ENCODE results near the gene RRP12. TPM values are rescaled to one million over a fixed set of nuclear protein-coding genes. Genes with fewer than 3 reads are reported as not detected.
A peak's percentile ranks its signal among the peaks of the same experiment; 100 is the strongest.
"Not testable (repeated sequence)": the region's sequence is repeated elsewhere in the genome, so short reads cannot be mapped to it uniquely, and the experiment has no call there.

The RRP12 gene
- total RNA-seq, 1 donor from 2014 or later = 62.6 TPM

- no peaks in the 10 kb centered on the region for H3K27me3 Mint-ChIP-seq
Observed at GRCh38 chr10:97407211-97407951, 6.2 kb upstream of the RRP12 start.

GRCh38 chr10:97406483-97406882 lies 5.3 kb upstream of the RRP12 start:
- POLR2A ChIA-PET = interaction anchor here (0.7 kb wide), 1 partner anchor 13 kb away, joined by 5 read pairs; no protein-coding TSS in a partner anchor
- H3K4me1 Mint-ChIP-seq; H3K4me3 Mint-ChIP-seq; H3K27ac Mint-ChIP-seq; DNase-seq; intact Hi-C loops (cut with micrococcal nuclease); H3K36me3 Mint-ChIP-seq (ENCODE audit: low read depth); ATAC-seq (ENCODE audit: low read depth); H3K9me3 Mint-ChIP-seq; H3K27me3 Mint-ChIP-seq: not testable (repeated sequence)
- CTCF ChIA-PET = interaction anchor here (0.7 to 1.1 kb wide), 4 partner anchors 13 to 128 kb away, joined by 3 to 4 read pairs (median 4); no protein-coding TSS in a partner anchor

More at GRCh38 chr10:97407211-97407951, 6.2 kb upstream of the RRP12 start:
- peak; percentile 99 for ATAC-seq (ENCODE audit: low read depth)
- CTCF ChIA-PET = interaction anchor here (1.0 to 1.1 kb wide), 2 partner anchors 12 to 20 kb away, joined by 3 to 4 read pairs; no protein-coding TSS in a partner anchor
- POLR2A ChIA-PET = interaction anchor here (0.7 kb wide), 1 partner anchor 12 kb away, joined by 5 read pairs; no protein-coding TSS in a partner anchor
- peak overlapping the region; percentile 56 for H3K4me3 Mint-ChIP-seq
- H3K27ac Mint-ChIP-seq = no peak overlapping the region
- intact Hi-C loops (cut with micrococcal nuclease) = loop anchor here (1.0 kb wide), 6 partner anchors 11 to 324 kb away; partner anchors contain the start of genes EXOSC1, PGAM1 and ZDHHC16
- TF ChIP-seq, protein P1, sequence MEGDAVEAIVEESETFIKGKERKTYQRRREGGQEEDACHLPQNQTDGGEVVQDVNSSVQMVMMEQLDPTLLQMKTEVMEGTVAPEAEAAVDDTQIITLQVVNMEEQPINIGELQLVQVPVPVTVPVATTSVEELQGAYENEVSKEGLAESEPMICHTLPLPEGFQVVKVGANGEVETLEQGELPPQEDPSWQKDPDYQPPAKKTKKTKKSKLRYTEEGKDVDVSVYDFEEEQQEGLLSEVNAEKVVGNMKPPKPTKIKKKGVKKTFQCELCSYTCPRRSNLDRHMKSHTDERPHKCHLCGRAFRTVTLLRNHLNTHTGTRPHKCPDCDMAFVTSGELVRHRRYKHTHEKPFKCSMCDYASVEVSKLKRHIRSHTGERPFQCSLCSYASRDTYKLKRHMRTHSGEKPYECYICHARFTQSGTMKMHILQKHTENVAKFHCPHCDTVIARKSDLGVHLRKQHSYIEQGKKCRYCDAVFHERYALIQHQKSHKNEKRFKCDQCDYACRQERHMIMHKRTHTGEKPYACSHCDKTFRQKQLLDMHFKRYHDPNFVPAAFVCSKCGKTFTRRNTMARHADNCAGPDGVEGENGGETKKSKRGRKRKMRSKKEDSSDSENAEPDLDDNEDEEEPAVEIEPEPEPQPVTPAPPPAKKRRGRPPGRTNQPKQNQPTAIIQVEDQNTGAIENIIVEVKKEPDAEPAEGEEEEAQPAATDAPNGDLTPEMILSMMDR (IDR thresholded peaks at IDR 0.05) = peak; percentile 42
- peaks cover 9% of the 10 kb centered on the region for H3K4me1 Mint-ChIP-seq
- no peaks in the 10 kb centered on the region for H3K9me3 Mint-ChIP-seq
- peak; percentile 47 for DNase-seq
- no peaks in the 10 kb centered on the region for H3K36me3 Mint-ChIP-seq (ENCODE audit: low read depth)

DNA sequence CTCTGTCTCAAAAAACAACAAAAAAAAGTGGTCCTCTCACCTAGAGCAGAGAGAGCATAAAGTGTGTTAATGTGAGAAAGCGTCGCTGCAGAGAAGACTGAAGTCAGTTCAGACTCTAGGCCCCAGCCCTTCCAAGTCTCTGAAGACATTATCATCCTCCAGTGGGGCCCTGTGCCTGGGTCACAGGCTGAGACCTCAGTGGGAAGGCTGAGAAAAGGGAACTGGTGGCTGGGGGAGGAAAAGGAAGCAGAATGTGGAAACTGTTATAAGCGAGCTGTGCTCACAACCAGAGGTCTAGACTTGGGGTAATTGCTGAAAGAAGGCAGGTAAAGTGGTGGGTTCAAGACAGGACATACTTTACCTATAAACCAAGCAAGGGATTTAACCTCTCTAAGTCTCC lies 4.9 kb upstream of the RRP12 start:
- Mint-ChIP-seq H3K27ac (no peak overlapping the region), H3K36me3 (ENCODE audit: low read depth) (peaks cover 2% of the 10 kb centered on the region), H3K27me3 (no peaks in the 10 kb centered on the region), H3K9me3 (no peaks in the 10 kb centered on the region), H3K4me1 (peaks cover 14% of the 10 kb centered on the region), H3K4me3 (no peak overlapping the region)
- ChIA-PET POLR2A (no interaction called here), CTCF (interaction anchor here (0.7 to 1.1 kb wide), 4 partner anchors 13 to 127 kb away, joined by 3 to 4 read pairs (median 4); no protein-coding TSS in a partner anchor)
- intact Hi-C loops (cut with micrococcal nuclease) = no loop called here
- ATAC-seq (ENCODE audit: low read depth) (no peak), DNase-seq (no peak)
- TF ChIP-seq, protein P1 (IDR thresholded peaks at IDR 0.05) = no peak

- POLR2A ChIA-PET = interaction anchor here (0.9 kb wide), 1 partner anchor 19 kb away, joined by 6 read pairs; no protein-coding TSS in a partner anchor
- Mint-ChIP-seq H3K4me1 (peaks cover 27% of the 10 kb centered on the region), H3K27me3 (no peaks in the 10 kb centered on the region), H3K27ac (no peak overlapping the region), H3K36me3 (ENCODE audit: low read depth) (peaks cover 8% of the 10 kb centered on the region), H3K4me3 (no peak overlapping the region), H3K9me3 (no peaks in the 10 kb centered on the region)
- TF ChIP-seq, protein P1 (IDR thresholded peaks at IDR 0.05) = no peak
- intact Hi-C loops (cut with micrococcal nuclease) = no loop called here
- CTCF ChIA-PET = no interaction called here
- ATAC-seq (ENCODE audit: low read depth) = no peak
- DNase-seq = no peak
Observed at GRCh38 chr10:97404044-97404443, 2.9 kb upstream of the RRP12 start.

DNA sequence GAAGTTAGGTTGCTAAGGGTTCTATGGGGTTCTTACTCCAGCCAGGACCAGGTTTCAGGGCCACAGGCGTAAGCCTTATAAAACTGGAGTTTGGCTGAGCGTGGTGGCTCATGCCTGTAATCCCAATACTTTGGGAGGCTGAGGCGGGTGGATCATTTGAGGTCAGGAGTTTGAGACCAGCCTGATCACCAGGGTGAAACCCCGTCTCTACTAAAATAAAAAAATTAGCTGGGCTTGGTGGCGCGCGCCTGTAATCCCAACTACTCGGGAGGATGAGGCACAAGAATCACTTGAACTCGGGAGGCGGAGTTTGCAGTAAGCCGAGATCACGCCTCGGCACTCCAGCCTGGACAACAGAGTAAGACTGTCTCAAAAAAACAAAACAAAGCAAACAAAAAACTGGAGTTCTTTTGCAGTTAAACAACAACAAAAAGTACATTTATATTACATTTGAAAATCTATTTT lies 347 bp upstream of the RRP12 start:
- ATAC-seq (ENCODE audit: low read depth) (no peak), DNase-seq (no peak)
- ChIA-PET POLR2A (interaction anchor here (1.0 to 1.6 kb wide), 9 partner anchors 13 to 335 kb away, joined by 3 to 10 read pairs (median 3); partner anchors contain the start of genes ARHGAP19, EXOSC1, FRAT1 and ZDHHC16), CTCF (interaction anchor here (0.7 to 1.0 kb wide), 3 partner anchors 44 to 123 kb away, joined by 3 to 4 read pairs (median 3); no protein-coding TSS in a partner anchor)
- TF ChIP-seq, protein P1 (IDR thresholded peaks at IDR 0.05) = no peak
- peaks cover 11% of the 10 kb centered on the region for H3K36me3 Mint-ChIP-seq (ENCODE audit: low read depth)
- peak overlapping the region; percentile 92 for H3K27ac Mint-ChIP-seq
- intact Hi-C loops (cut with micrococcal nuclease) = loop anchor here (1.0 kb wide), 9 partner anchors 17 to 286 kb away; partner anchors contain the start of genes ARHGAP19, AVPI1, EXOSC1 and FRAT1
- H3K4me1 Mint-ChIP-seq = peaks cover 21% of the 10 kb centered on the region
- peak overlapping the region; percentile 91 for H3K4me3 Mint-ChIP-seq
- no peaks in the 10 kb centered on the region for H3K9me3 Mint-ChIP-seq
- H3K27me3 Mint-ChIP-seq = no peaks in the 10 kb centered on the region

Data from activated B cell treated with CpG ODN at 0.5 μM for 24 hours (primary cell).